Type B pancreatic cell (in vitro differentiated cells): ENCODE data around the gene DPCD. TPM values are rescaled to one million over a fixed set of nuclear protein-coding genes. Genes with fewer than 3 reads are reported as not detected.

Experiments used
- DNase-seq: peaks from one replicate; pipeline ENCODE4 v3.0.0; 2021; ENCODE audit warnings: mixed read lengths; ENCODE audit not compliant: unreplicated experiment; ENCODE audit errors: extremely low spot score
- H3K27ac Mint-ChIP-seq: 2 replicates; pipeline ENCODE4 v1.8.0; 2021; ENCODE audit warnings: mild to moderate bottlenecking, mixed read lengths
- H3K27me3 Mint-ChIP-seq: 2 replicates; pipeline ENCODE4 v1.8.0; 2021; ENCODE audit warnings: mixed read lengths
- H3K36me3 Mint-ChIP-seq: 2 replicates; pipeline ENCODE4 v1.8.0; 2021; ENCODE audit warnings: mixed read lengths
- H3K4me1 Mint-ChIP-seq: one replicate; pipeline ENCODE4 v1.8.0; 2021; ENCODE audit warnings: mixed read lengths; ENCODE audit not compliant: unreplicated experiment
- H3K4me3 Mint-ChIP-seq: 2 replicates; pipeline ENCODE4 v1.8.0; 2021; ENCODE audit warnings: mild to moderate bottlenecking, mixed read lengths
- H3K9me3 Mint-ChIP-seq: 2 replicates; pipeline ENCODE4 v1.8.0; 2021; ENCODE audit warnings: mixed read lengths
- total RNA-seq: library from RNA; stranded (reverse); gene quantifications from 2 replicates; pipeline ENCODE4 v1.2.1, GENCODE V29; 2021; ENCODE audit warnings: low replicate concordance
- TF ChIP-seq, protein P1 (sequence below): fragments of 200-600 bp; sonication (generic); conservative IDR thresholded peaks from 2 replicates; pipeline ENCODE4 v1.5.0; 2021; ENCODE audit warnings: antibody characterized with exemption, mild to moderate bottlenecking

Gene DPCD
- total RNA-seq, 1 donor from 2014 or later = 32.3 TPM

DNA sequence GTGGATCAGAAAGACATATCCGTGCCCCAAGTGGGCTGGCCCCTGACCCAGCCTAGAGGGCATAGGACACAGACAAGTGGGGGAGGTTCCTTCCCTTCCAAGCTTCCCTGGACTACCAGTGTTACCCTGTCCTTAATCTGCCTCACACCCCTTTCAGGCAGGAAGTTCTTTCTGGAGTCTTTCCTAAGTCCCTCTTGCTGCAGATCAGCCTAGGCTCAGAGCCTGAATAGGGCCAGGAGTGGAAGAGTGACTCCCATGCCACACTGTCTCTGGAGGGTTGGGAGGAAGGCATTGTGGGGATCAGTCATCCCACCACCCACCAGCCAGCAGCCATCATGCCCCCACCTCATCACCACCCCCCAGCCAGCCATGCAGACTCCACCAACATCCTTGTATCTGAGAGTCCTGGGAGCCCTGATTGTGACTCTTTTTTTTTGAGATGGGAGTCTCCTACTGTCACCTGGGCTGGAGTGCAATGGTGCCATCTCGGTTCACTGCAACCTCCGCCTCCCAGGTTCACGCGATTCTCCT, 22.7 kb upstream of the DPCD start:
- Mint-ChIP-seq H3K4me1 (peaks cover 15% of the 10 kb centered on the region), H3K36me3 (no peaks in the 10 kb centered on the region), H3K27me3 (peaks cover 72% of the 10 kb centered on the region), H3K9me3 (no peaks in the 10 kb centered on the region), H3K27ac (no peak overlapping the region), H3K4me3 (no peak overlapping the region)
- peak; percentile 42 for DNase-seq
- TF ChIP-seq, protein P1, sequence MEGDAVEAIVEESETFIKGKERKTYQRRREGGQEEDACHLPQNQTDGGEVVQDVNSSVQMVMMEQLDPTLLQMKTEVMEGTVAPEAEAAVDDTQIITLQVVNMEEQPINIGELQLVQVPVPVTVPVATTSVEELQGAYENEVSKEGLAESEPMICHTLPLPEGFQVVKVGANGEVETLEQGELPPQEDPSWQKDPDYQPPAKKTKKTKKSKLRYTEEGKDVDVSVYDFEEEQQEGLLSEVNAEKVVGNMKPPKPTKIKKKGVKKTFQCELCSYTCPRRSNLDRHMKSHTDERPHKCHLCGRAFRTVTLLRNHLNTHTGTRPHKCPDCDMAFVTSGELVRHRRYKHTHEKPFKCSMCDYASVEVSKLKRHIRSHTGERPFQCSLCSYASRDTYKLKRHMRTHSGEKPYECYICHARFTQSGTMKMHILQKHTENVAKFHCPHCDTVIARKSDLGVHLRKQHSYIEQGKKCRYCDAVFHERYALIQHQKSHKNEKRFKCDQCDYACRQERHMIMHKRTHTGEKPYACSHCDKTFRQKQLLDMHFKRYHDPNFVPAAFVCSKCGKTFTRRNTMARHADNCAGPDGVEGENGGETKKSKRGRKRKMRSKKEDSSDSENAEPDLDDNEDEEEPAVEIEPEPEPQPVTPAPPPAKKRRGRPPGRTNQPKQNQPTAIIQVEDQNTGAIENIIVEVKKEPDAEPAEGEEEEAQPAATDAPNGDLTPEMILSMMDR = no peak

DNA sequence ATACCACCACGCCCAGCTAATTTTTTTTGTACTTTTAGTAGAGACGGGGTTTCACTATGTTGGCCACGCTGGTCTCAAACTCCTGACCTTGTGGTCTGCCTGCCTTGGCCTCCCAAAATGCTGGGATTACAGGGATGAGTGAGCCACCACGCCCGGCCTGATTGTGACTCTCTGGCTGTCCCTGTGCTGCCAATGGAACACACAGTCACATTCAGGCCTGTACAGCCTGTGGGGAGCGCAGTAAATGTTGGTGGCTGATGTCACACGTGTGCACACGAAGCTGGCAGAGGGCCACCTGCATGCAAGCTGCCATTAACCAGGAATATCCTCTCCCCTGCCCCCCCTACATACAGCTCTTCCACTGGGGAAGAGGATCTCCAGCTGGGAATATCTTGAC, 22.2 kb upstream of the DPCD start:
- peak overlapping the region; percentile 55 for H3K4me3 Mint-ChIP-seq
- peak; percentile 49 for DNase-seq
- H3K27me3 Mint-ChIP-seq = peaks cover 77% of the 10 kb centered on the region
- H3K9me3 Mint-ChIP-seq = no peaks in the 10 kb centered on the region
- TF ChIP-seq, protein P1 = no peak
- no peaks in the 10 kb centered on the region for H3K36me3 Mint-ChIP-seq
- H3K4me1 Mint-ChIP-seq = peaks cover 15% of the 10 kb centered on the region
- H3K27ac Mint-ChIP-seq = no peak overlapping the region

DNA sequence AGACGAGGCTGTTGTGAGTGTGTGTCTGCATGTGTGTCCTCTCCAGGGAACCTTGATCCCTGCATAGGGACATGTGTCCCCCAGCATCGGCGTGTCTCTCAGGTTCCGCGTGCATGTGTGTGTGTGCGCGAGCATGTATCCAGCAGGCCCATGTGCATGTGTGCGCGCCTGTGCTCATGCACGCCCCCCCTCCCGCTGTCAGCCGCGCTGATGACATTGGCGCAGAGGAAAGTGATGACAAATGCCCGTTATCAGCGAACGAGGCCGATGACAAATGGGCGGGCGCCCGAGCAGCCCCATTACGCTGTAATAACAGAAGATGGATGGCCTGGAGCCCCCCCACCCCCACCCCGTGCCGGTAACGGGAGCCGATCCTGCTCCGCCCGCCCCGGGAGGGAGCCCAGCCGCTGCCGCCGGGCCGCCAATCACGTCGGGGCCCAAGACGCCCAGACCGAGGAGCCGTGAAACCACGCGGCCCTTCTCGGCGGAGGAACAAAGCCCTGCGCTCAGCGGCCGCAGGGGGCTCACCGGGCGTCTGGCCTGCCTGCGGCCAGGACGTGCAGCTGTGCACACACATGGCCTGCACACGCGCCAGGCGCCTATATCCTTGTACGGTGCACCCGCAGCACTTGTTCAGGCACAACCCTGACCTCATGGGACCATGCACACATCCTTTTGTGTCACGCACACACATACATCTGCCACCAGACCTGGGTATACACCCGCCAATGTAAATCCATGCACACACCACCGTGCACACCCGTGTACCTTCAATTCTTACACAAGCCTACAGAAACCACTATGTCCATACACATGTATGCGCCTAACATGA, 21.6 kb upstream of the DPCD start:
- Mint-ChIP-seq H3K27ac (no peak overlapping the region), H3K4me1 (peaks cover 15% of the 10 kb centered on the region), H3K27me3 (peaks cover 82% of the 10 kb centered on the region), H3K36me3 (no peaks in the 10 kb centered on the region), H3K4me3 (peak overlapping the region; percentile 56), H3K9me3 (no peaks in the 10 kb centered on the region)
- TF ChIP-seq, protein P1 = peak; percentile 40
- DNase-seq = peak; percentile 68

DNA sequence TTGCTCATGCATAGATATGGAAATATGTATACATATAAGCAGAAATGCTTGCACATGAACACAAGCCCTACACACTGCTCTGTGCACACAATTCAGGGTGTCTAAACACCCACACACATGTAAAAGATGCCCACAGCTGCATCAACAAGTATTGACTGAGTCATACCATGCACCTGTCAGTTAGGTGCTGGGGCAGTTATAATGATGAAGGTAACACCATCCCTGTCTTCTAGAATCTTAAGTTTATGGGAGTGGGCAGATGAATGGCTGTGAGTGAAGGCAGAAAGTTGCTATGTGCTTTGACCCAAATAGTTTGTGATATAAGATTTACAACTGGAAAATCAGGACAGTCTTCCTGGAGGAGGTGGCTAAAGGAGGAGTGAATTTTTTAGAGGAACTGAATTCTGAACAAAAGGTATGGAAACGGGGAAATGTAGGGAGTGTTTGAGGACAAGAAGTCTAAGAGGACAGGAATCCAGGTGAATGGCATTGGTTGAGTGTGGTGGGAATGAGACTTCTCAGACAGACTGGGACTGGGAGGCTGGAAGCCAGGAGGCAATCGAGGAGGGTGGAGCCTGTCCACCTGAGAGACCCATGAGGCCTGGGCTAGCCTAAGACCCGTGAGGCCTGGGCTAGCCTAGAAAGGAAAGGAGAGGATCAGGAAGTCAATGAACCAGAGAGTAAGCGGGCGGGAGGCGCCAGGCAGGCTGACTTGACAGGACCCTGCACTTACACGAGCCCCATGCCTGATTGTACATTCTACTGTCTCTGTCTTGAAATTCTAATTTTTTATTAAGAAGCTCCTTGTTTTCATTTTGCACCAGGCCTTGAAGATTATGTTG, 20.7 kb upstream of the DPCD start:
- H3K4me1 Mint-ChIP-seq = peaks cover 15% of the 10 kb centered on the region
- TF ChIP-seq, protein P1 = no peak
- H3K36me3 Mint-ChIP-seq = no peaks in the 10 kb centered on the region
- H3K9me3 Mint-ChIP-seq = no peaks in the 10 kb centered on the region
- H3K27ac Mint-ChIP-seq = peak overlapping the region; percentile 4
- DNase-seq = no peak
- peak overlapping the region; percentile 56 for H3K4me3 Mint-ChIP-seq
- H3K27me3 Mint-ChIP-seq = peaks cover 82% of the 10 kb centered on the region

DNA sequence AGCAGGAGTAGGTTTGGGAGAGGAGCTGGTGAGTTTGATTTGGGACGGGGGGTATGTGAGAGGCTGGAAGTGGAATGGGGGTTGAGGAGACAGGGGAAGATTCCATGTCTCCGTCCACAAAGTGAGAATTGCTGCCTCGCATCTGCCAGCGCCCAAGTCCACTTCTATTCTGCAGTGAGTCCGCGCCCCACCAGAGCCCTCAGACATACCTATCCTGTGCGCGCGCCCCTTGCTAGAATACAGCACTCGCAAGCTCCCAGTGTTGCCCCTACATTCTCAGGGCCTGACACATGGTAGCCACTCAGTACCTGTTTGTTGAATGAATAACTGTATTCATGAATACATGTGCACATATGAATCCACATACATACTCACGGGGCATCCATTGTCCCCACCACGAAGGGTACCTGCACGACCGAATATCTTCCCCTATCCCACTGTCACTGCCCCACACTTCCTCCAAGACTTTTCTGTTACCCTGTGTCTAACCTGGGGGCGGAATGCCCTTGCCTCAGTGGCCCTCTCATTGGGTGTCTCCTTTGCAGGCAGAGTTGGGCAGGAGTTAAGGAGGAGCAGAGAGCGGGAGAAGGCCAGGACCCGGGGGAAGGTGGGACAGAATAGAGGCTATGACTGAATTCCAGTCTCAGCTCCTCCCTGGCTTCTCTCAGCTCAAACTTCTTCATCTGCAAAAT, 19.9 kb upstream of the DPCD start:
- H3K36me3 Mint-ChIP-seq = no peaks in the 10 kb centered on the region

More for the DNA sequence above, 19.9 kb upstream of the DPCD start:
- no peak for DNase-seq
- no peak overlapping the region for H3K27ac Mint-ChIP-seq
- H3K4me1 Mint-ChIP-seq = peaks cover 15% of the 10 kb centered on the region
- H3K4me3 Mint-ChIP-seq = peak overlapping the region; percentile 34
- TF ChIP-seq, protein P1 = no peak
- H3K9me3 Mint-ChIP-seq = no peaks in the 10 kb centered on the region
- peaks cover 81% of the 10 kb centered on the region for H3K27me3 Mint-ChIP-seq
